ENCODE measurements around the gene CREBRF. TPM values are rescaled to one million over a fixed set of nuclear protein-coding genes. Genes with fewer than 3 reads are reported as not detected.

CREBRF gene
- total and polyA plus RNA-seq, 2 of the 8 experiments (the other 6 are each of a cell fraction or from before 2014, with no cell fraction given) = 1.2 to 4.7 TPM

DNA sequence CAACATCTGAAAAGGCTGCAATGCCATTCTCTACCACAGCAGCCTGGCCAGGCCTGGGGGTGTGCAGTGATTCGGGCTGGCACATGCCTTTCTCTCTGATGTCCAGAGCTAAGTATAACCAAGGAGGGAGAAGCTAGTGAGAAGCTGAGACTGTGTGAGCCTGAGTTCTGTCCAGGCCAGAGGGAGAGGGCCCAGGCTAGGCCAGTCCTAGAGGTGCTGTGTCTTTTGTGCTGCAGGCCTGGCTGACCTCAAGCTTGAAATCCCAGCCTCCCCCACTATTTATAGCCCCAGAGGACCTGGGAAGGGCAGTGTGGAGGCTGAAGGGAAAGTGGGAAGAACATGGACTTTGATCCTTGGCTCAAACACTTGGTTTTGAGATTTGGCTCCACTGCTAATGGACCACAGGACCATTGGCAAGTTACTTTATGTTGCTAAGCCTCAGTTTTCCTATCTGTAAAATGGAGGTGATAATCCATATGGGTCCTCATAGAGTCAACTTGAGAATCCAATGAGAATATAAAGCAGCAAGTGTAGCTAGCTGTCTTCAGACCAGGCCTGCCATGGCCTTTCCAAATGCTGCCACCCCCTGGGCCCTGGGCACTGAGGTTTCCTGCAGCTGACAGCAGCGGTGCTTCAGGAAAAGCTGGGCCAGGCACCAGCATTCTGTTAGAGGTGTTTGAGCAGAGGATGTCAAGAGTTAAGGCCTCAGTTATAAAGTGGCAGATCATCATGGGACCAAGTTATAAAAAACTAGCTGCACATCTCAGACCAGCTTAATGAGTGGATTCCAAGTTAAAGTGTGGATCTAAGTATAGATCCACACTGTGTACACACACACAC is 109.2 kb downstream of the CREBRF start:
- ChIA-PET POLR2A (ENCODE audit: partially characterized antibody) (interaction anchor here (0.7 to 2.5 kb wide), 2 partner anchors 72 to 163 kb away, joined by 3 to 7 read pairs; partner anchors contain the start of gene STC2), CTCF (ENCODE audit: partially characterized antibody) (interaction anchor here (0.8 to 5.4 kb wide), 29 partner anchors 8 to 1152 kb away, joined by 3 to 44 read pairs (median 4); partner anchors contain the start of genes ATP6V0E1 and BNIP1)
- Histone ChIP-seq H2BK20ac (ENCODE audit: low read length) (no peak overlapping the region), H3K27ac (ENCODE audit: low read depth, low read length) (no peak overlapping the region), H2AFZ (ENCODE audit: low read length) (no peak overlapping the region), H3K4me3 (ENCODE audit: extremely low read depth in 1 of 4, insufficient read depth in 2 of 4, low read depth in 3 of 4, low read length in 4 of 4) (no peak overlapping the region), H4K91ac (replicated peaks; ENCODE audit: insufficient read length, low read length) (no peak overlapping the region), H3K79me2 (ENCODE audit: control insufficient read depth in 1 of 2, insufficient read depth in 2 of 2, low read length in 2 of 2) (no peaks in the 10 kb centered on the region), H3K23ac (ENCODE audit: insufficient read length) (no peak overlapping the region), H2BK12ac (ENCODE audit: low read depth, low read length) (no peak overlapping the region), H3K4me2 (ENCODE audit: insufficient read depth in 1 of 2, low read depth in 2 of 2, low read length in 2 of 2) (no peak overlapping the region), H2BK15ac (ENCODE audit: low read length) (no peak overlapping the region), H3K79me1 (ENCODE audit: low read depth, low read length) (no peaks in the 10 kb centered on the region), H3K36me3 (ENCODE audit: control insufficient read depth in 2 of 4, insufficient read depth in 4 of 4, low read length in 3 of 4) (peaks cover 0 to 6% (median under 1%) of the 10 kb centered on the region in 4 experiments; a peak in 3 of 8 replicates), H2BK120ac (replicated peaks; ENCODE audit: low read depth, low read length) (no peak overlapping the region), H2BK5ac (ENCODE audit: low read depth, low read length) (no peak overlapping the region), H3K14ac (ENCODE audit: insufficient read length) (no peak overlapping the region), H3K4me1 (replicated peaks in 1 of 4; ENCODE audit: control insufficient read depth in 3 of 4, insufficient read depth in 4 of 4, low read length in 3 of 4) (no peaks in the 10 kb centered on the region), H3K9ac (replicated peaks in 1 of 4; ENCODE audit: extremely low read depth in 1 of 4, low read depth in 3 of 4, low read length in 3 of 4) (no peak overlapping the region), H3K27me3 (replicated peaks in 1 of 4; ENCODE audit: control insufficient read depth in 3 of 4, extremely low read depth in 1 of 4, insufficient read depth in 3 of 4, low read length in 3 of 4) (no peaks in the 10 kb centered on the region), H4K20me1 (replicated peaks in 1 of 2; ENCODE audit: control insufficient read depth in 1 of 2, insufficient read depth in 2 of 2, low read length in 2 of 2) (peaks cover 0 to 3% of the 10 kb centered on the region in 2 experiments), H3K4ac (replicated peaks; ENCODE audit: insufficient read length, low read depth, low read length) (no peak overlapping the region), H3K23me2 (ENCODE audit: low read depth, low read length) (no peaks in the 10 kb centered on the region), H4K5ac (ENCODE audit: insufficient read length, low read depth, low read length) (no peak overlapping the region), H3K18ac (ENCODE audit: extremely low read depth, low read length) (no peak overlapping the region), H3K9me3 (ENCODE audit: insufficient read depth in 2 of 2, low read depth in 1 of 2, low read length in 1 of 2) (no peaks in the 10 kb centered on the region), H2AK5ac (ENCODE audit: low read depth, low read length) (no peak overlapping the region), H4K8ac (ENCODE audit: extremely low read depth, insufficient read depth, low read length) (no peak overlapping the region), H3K56ac (replicated peaks; ENCODE audit: insufficient read length, low read depth, low read length) (no peak overlapping the region)
- DNase-seq (ENCODE audit: low read depth in 1 of 2, low spot score in 2 of 2) = no peak
- no peak for FAIRE-seq
- WGBS, 2 experiments (ENCODE audit: extremely low coverage in 1 of 2, insufficient coverage in 1 of 2, insufficient read length in 1 of 2, insufficient replicate concordance in 2 of 2, low coverage in 1 of 2, low lambda C conversion rate in 2 of 2, missing lambda C conversion rate in 1 of 2) = 85% methylated on average over 2 of the region's 2 CpGs; no CpG with 5 or more reads in 1 of the 2 experiments
- TF ChIP-seq EZH2 (IDR thresholded peaks at IDR 0.05; ENCODE audit: low read depth, low read length, severe bottlenecking) = no peak
- no peak for TF ChIP-seq RAD21 (IDR thresholded peaks at IDR 0.05 in 1 of 2, conservative IDR thresholded peaks at IDR 0.05 in 1 of 2; ENCODE audit: low read depth in 2 of 2, low read length in 2 of 2)
- TF ChIP-seq TCF12 (IDR thresholded peaks at IDR 0.05; ENCODE audit: low read depth, low read length) = no peak
- TF ChIP-seq SP1 (IDR thresholded peaks at IDR 0.05; ENCODE audit: low read depth, low read length) = no peak
- no peak for TF ChIP-seq RFX5 (IDR thresholded peaks at IDR 0.05; ENCODE audit: borderline replicate concordance, low read depth, low read length)
- no peak for TF ChIP-seq CHD1 (IDR thresholded peaks at IDR 0.05; ENCODE audit: low read depth, low read length)

All from H1 (cell line).